Endodermal cell (in vitro differentiated cells): Measurements from ENCODE around the gene CELF2. TPM values are rescaled to one million over a fixed set of nuclear protein-coding genes. Genes with fewer than 3 reads are reported as not detected.

Experiments used
- DNase-seq: peaks from one replicate; pipeline ENCODE4 v3.0.0-alpha.2; 2017
- H3K27ac ChIP-seq: 2 replicates; pipeline ENCODE4 v1.5.1; 2013; ENCODE audit warnings: mild to moderate bottlenecking, low read depth, low read length, moderate library complexity
- H3K27me3 ChIP-seq: 2 replicates; pipeline ENCODE4 v1.6.1; 2013; ENCODE audit warnings: mild to moderate bottlenecking, low read length, moderate library complexity; ENCODE audit not compliant: insufficient read depth, control insufficient read depth, poor library complexity, severe bottlenecking
- H3K36me3 ChIP-seq: 2 replicates; pipeline ENCODE4 v1.7.0; 2013; ENCODE audit warnings: mild to moderate bottlenecking, low read length, moderate library complexity; ENCODE audit not compliant: control insufficient read depth, insufficient read depth
- H3K4me1 ChIP-seq: one replicate; pipeline ENCODE4 v1.7.0; 2013; ENCODE audit warnings: low read length; ENCODE audit not compliant: control insufficient read depth, insufficient read depth
- H3K4me3 ChIP-seq: 2 replicates; pipeline ENCODE4 v1.5.1; 2013; ENCODE audit warnings: mild to moderate bottlenecking, low read length, moderate library complexity
- H3K9ac ChIP-seq: 2 replicates; pipeline ENCODE4 v1.6.1; 2013; ENCODE audit warnings: mild to moderate bottlenecking, low read length, moderate library complexity; ENCODE audit not compliant: poor library complexity, severe bottlenecking; ENCODE audit errors: extremely low read depth
- H3K9me3 ChIP-seq: 2 replicates; pipeline ENCODE4 v1.6.1; 2013; ENCODE audit warnings: mild to moderate bottlenecking, low read length, moderate library complexity; ENCODE audit not compliant: control insufficient read depth
- H3K27ac Mint-ChIP-seq: 2 replicates; pipeline ENCODE4 v1.8.0; 2020; ENCODE audit warnings: mixed read lengths
- H3K27me3 Mint-ChIP-seq: 2 replicates; pipeline ENCODE4 v1.8.0; 2021; ENCODE audit warnings: mild to moderate bottlenecking, mixed read lengths; ENCODE audit not compliant: insufficient read depth
- H3K36me3 Mint-ChIP-seq: 2 replicates; pipeline ENCODE4 v1.8.0; 2020; ENCODE audit warnings: low read depth, mixed read lengths
- H3K4me1 Mint-ChIP-seq: 2 replicates; pipeline ENCODE4 v1.8.0; 2020; ENCODE audit warnings: mixed read lengths
- H3K4me3 Mint-ChIP-seq: 2 replicates; pipeline ENCODE4 v1.8.0; 2020; ENCODE audit warnings: mild to moderate bottlenecking, moderate library complexity, mixed read lengths
- H3K9me3 Mint-ChIP-seq: 2 replicates; pipeline ENCODE4 v1.8.0; 2020; ENCODE audit warnings: mild to moderate bottlenecking, mixed read lengths
- WGBS, 2 experiments: methylation state at CpG; one replicate each; pipeline versions ENCODE4 v1.1.5 to v1.1.7; 2013; ENCODE audit warnings: missing lambda C conversion rate in 2 of 2, mixed read lengths in 1 of 2; ENCODE audit not compliant: insufficient coverage in 1 of 2, insufficient read length in 1 of 2; 5-methylcytosine and 5-hydroxymethylcytosine counted together
- total RNA-seq, 2 donors: library from RNA; stranded (reverse); fragmentation: NEBNext Ultra II Directional in 1 of 2; extraction: Animal tissue kit (Norgen Biotek cat#: 25700) in 1 of 2; gene quantifications; 2 replicates in 1 of 2; 3 replicates in 1 of 2; pipeline ENCODE4 v1.2.1, GENCODE V29; 2021
- TF ChIP-seq, protein P1 (sequence below): fragments of 200-600 bp; sonication (generic); conservative IDR thresholded peaks from 2 replicates; pipeline ENCODE4 v1.5.0; 2021; ENCODE audit warnings: antibody characterized with exemption, mild to moderate bottlenecking

Gene CELF2
- total RNA-seq, 2 donors from 2014 or later: 79.9 to 96.1 TPM

DNA sequence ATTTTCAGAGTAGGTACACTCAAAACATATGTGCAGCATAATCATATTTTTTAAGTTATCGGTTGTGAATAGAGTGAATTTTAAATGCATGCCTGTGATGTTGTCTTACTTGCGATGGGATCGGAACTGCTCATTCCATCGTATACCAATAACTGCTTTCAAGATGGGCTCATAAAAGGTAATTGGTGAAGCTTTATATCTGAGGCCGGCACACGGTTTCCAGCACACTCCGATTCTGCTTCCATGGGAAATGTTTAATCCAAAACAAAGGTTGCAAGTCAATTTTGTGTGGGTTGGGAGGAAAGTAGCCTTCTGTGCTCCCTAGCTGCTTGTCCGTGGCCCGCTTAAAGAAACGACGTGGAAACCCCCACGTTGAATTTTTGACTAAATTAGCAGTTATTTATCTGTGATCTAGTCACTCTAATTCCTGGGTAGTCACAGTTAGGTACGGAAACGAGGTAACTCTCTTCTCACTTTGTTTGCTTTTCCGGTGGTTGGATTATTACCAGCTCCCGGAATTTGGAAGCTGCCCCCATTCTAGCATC is 10.1 kb upstream of the CELF2 start:
- Histone ChIP-seq H3K36me3 (no peaks in the 10 kb centered on the region), H3K9me3 (no peaks in the 10 kb centered on the region), H3K27ac (no peak overlapping the region), H3K27me3 (no peaks in the 10 kb centered on the region), H3K4me1 (peaks cover 23% of the 10 kb centered on the region), H3K9ac (no peak overlapping the region), H3K4me3 (no peak overlapping the region)
- Mint-ChIP-seq H3K4me3 (no peak overlapping the region), H3K36me3 (no peaks in the 10 kb centered on the region), H3K4me1 (peaks cover 50% of the 10 kb centered on the region), H3K27ac (no peak overlapping the region), H3K9me3 (no peaks in the 10 kb centered on the region), H3K27me3 (no peaks in the 10 kb centered on the region)
- TF ChIP-seq, protein P1, sequence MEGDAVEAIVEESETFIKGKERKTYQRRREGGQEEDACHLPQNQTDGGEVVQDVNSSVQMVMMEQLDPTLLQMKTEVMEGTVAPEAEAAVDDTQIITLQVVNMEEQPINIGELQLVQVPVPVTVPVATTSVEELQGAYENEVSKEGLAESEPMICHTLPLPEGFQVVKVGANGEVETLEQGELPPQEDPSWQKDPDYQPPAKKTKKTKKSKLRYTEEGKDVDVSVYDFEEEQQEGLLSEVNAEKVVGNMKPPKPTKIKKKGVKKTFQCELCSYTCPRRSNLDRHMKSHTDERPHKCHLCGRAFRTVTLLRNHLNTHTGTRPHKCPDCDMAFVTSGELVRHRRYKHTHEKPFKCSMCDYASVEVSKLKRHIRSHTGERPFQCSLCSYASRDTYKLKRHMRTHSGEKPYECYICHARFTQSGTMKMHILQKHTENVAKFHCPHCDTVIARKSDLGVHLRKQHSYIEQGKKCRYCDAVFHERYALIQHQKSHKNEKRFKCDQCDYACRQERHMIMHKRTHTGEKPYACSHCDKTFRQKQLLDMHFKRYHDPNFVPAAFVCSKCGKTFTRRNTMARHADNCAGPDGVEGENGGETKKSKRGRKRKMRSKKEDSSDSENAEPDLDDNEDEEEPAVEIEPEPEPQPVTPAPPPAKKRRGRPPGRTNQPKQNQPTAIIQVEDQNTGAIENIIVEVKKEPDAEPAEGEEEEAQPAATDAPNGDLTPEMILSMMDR: no peak
- 94 to 95% methylated on average over 11 to 16 of the region's 16 CpGs for WGBS, 2 experiments
- no peak for DNase-seq

GRCh38 chr10:11009471-11010308 is 8.0 kb upstream of the CELF2 start:
- 93 to 98% methylated on average over 12 to 13 of the region's 13 CpGs for WGBS, 2 experiments
- H3K27ac ChIP-seq: no peak overlapping the region
- H3K36me3 ChIP-seq: no peaks in the 10 kb centered on the region
- Mint-ChIP-seq H3K27ac (no peak overlapping the region), H3K4me1 (peaks cover 67% of the 10 kb centered on the region), H3K36me3 (no peaks in the 10 kb centered on the region), H3K27me3 (peaks cover 2% of the 10 kb centered on the region), H3K9me3 (no peaks in the 10 kb centered on the region), H3K4me3 (no peak overlapping the region)
- no peaks in the 10 kb centered on the region for H3K27me3 ChIP-seq
- H3K9me3 ChIP-seq: no peaks in the 10 kb centered on the region
- TF ChIP-seq, protein P1: no peak
- no peak overlapping the region for H3K9ac ChIP-seq
- no peak overlapping the region for H3K4me3 ChIP-seq
- no peak for DNase-seq
- H3K4me1 ChIP-seq: peaks cover 29% of the 10 kb centered on the region

DNA sequence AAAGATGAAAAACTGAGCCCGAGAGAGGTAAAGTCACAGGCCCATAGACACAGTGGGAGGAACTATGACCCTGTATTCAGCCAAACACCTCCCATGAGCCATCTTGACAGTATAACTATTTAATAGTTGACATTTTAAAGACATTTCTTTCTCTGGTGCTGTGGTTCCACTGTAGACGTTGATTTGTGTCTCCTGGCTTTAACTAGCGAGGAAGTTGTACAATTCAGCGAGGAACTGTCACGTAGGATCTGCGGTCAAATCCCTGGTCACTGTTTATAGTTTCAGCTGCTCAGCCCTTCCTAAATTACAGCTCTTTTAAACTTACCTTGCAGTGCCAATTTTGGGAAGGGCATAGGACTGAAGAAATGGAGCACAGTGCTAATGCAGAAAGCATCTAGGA is 7.1 kb upstream of the CELF2 start:
- Histone ChIP-seq H3K9ac (no peak overlapping the region), H3K27me3 (no peaks in the 10 kb centered on the region), H3K36me3 (no peaks in the 10 kb centered on the region), H3K4me1 (peaks cover 32% of the 10 kb centered on the region), H3K9me3 (no peaks in the 10 kb centered on the region), H3K4me3 (no peak overlapping the region), H3K27ac (no peak overlapping the region)
- peaks cover 67% of the 10 kb centered on the region for H3K4me1 Mint-ChIP-seq
- TF ChIP-seq, protein P1: no peak
- peaks cover 2% of the 10 kb centered on the region for H3K27me3 Mint-ChIP-seq
- no peak for DNase-seq
- no peak overlapping the region for H3K27ac Mint-ChIP-seq
- no peaks in the 10 kb centered on the region for H3K36me3 Mint-ChIP-seq
- 95 to 97% methylated on average over 5 to 6 of the region's 6 CpGs for WGBS, 2 experiments
- no peak overlapping the region for H3K4me3 Mint-ChIP-seq
- no peaks in the 10 kb centered on the region for H3K9me3 Mint-ChIP-seq
